H1 (cell line): ENCODE data around the gene TMEM63A. TPM values are rescaled to one million over a fixed set of nuclear protein-coding genes. Genes with fewer than 3 reads are reported as not detected.
A peak's percentile ranks its signal among the peaks of the same experiment; 100 is the strongest.

ENCODE experiments used
- CTCF ChIA-PET: fragments of 300-600 bp; sonication (Branson Sonifier 250); formaldehyde crosslinking; loops from one replicate; lab custom pipeline; 2021; ENCODE audit not compliant: partially characterized antibody; lab: Charles Lee
- POLR2A ChIA-PET: fragments of 300-600 bp; sonication (Branson Sonifier 250); formaldehyde crosslinking; loops from one replicate; lab custom pipeline; 2021; ENCODE audit warnings: inconsistent platforms; ENCODE audit not compliant: partially characterized antibody; lab: Charles Lee
- DNase-seq, 2 experiments: peaks; one replicate each; pipeline versions ENCODE4 v3.0.0 to v3.0.0-alpha.2; 2010 to 2022; ENCODE audit warnings: low spot score in 2 of 2, low read depth in 1 of 2, mixed read lengths in 1 of 2
- FAIRE-seq: peaks from 2 replicates; lab custom pipeline; 2011; peaks lifted over from hg19 to GRCh38; lab: Jason Lieb, UNC
- H2AFZ ChIP-seq: 2 replicates; pipeline ENCODE4 v1.8.1; 2012; ENCODE audit warnings: low read length, inconsistent platforms
- H2AK5ac ChIP-seq: 2 replicates; pipeline ENCODE4 v1.6.1; 2013; ENCODE audit warnings: low read depth, low read length
- H2BK120ac ChIP-seq: replicated peaks from 2 replicates; pipeline ENCODE3; 2013; ENCODE audit warnings: low read depth, low read length, inconsistent platforms
- H2BK12ac ChIP-seq: 2 replicates; pipeline ENCODE4 v1.6.1; 2013; ENCODE audit warnings: low read depth, low read length
- H2BK15ac ChIP-seq: 2 replicates; pipeline ENCODE4 v1.6.1; 2013; ENCODE audit warnings: low read length
- H2BK20ac ChIP-seq: 2 replicates; pipeline ENCODE4 v1.6.1; 2013; ENCODE audit warnings: low read length
- H2BK5ac ChIP-seq: 2 replicates; pipeline ENCODE4 v1.6.1; 2013; ENCODE audit warnings: low read depth, low read length
- H3K14ac ChIP-seq: 2 replicates; pipeline ENCODE4 v1.6.1; 2013; ENCODE audit warnings: inconsistent platforms; ENCODE audit not compliant: insufficient read length
- H3K18ac ChIP-seq: 2 replicates; pipeline ENCODE4 v1.6.1; 2013; ENCODE audit warnings: low read length; ENCODE audit errors: extremely low read depth
- H3K23ac ChIP-seq: 2 replicates; pipeline ENCODE4 v1.6.1; 2013; ENCODE audit warnings: inconsistent platforms; ENCODE audit not compliant: insufficient read length
- H3K23me2 ChIP-seq: 2 replicates; pipeline ENCODE4 v1.6.1; 2013; ENCODE audit warnings: low read depth, low read length
- H3K27ac ChIP-seq: 2 replicates; pipeline ENCODE4 v1.6.1; 2011; ENCODE audit warnings: low read depth, low read length, inconsistent platforms
- H3K27me3 ChIP-seq, 4 experiments: replicated peaks in 1 of 4; 1 replicate in 1 of 4; 2 replicates in 3 of 4; pipeline versions ENCODE4 v1.6.1 to v1.8.1; 2011 to 2013; ENCODE audit warnings: low read length in 3 of 4, mild to moderate bottlenecking in 3 of 4, inconsistent platforms in 2 of 4, mixed read lengths in 2 of 4, moderate library complexity in 1 of 4; ENCODE audit not compliant: control insufficient read depth in 3 of 4, insufficient read depth in 3 of 4; ENCODE audit errors: extremely low read depth in 1 of 4
- H3K36me3 ChIP-seq, 4 experiments: 2 replicates each; pipeline versions ENCODE4 v1.6.1 to v1.8.1; 2011 to 2013; ENCODE audit warnings: mild to moderate bottlenecking in 4 of 4, low read length in 3 of 4, moderate library complexity in 2 of 4, control low read depth in 1 of 4, inconsistent platforms in 1 of 4; ENCODE audit not compliant: insufficient read depth in 4 of 4, control insufficient read depth in 2 of 4
- H3K4ac ChIP-seq: replicated peaks from 2 replicates; pipeline ENCODE3; 2013; ENCODE audit warnings: low read length, low read depth, mixed read lengths, inconsistent platforms; ENCODE audit not compliant: insufficient read length
- H3K4me1 ChIP-seq, 4 experiments: replicated peaks in 1 of 4; 1 replicate in 1 of 4; 2 replicates in 3 of 4; pipeline versions ENCODE4 v1.6.1 to v1.8.1; 2011 to 2013; ENCODE audit warnings: low read length in 3 of 4, inconsistent platforms in 2 of 4, mixed read lengths in 1 of 4; ENCODE audit not compliant: insufficient read depth in 4 of 4, control insufficient read depth in 3 of 4
- H3K4me2 ChIP-seq, 2 experiments: 2 replicates each; pipeline versions ENCODE4 v1.6.1 to v1.8.1; 2011 to 2013; ENCODE audit warnings: low read depth in 2 of 2, low read length in 2 of 2, control low read depth in 1 of 2, inconsistent platforms in 1 of 2, mild to moderate bottlenecking in 1 of 2; ENCODE audit not compliant: insufficient read depth in 1 of 2
- H3K4me3 ChIP-seq, 4 experiments: fragments of 200-600, 300-600 bp in 1 of 4; sonication (generic), shearing (Covaris generic), sonication (Bioruptor Twin) in 1 of 4; 2 replicates each; pipeline versions ENCODE4 v1.5.1 to v1.8.1; 2011 to 2016; ENCODE audit warnings: low read length in 4 of 4, low read depth in 3 of 4, control low read depth in 2 of 4, inconsistent platforms in 2 of 4, mild to moderate bottlenecking in 2 of 4, mixed read lengths in 1 of 4, moderate library complexity in 1 of 4; ENCODE audit not compliant: insufficient read depth in 2 of 4; ENCODE audit errors: extremely low read depth in 1 of 4
- H3K56ac ChIP-seq: replicated peaks from 2 replicates; pipeline ENCODE3; 2013; ENCODE audit warnings: low read depth, mild to moderate bottlenecking, mixed read lengths, low read length, inconsistent platforms; ENCODE audit not compliant: insufficient read length
- H3K79me1 ChIP-seq: 2 replicates; pipeline ENCODE4 v1.6.1; 2013; ENCODE audit warnings: low read depth, low read length, control low read depth
- H3K79me2 ChIP-seq, 2 experiments: 2 replicates each; pipeline versions ENCODE4 v1.6.1 to v1.8.1; 2012 to 2013; ENCODE audit warnings: low read length in 2 of 2, mild to moderate bottlenecking in 2 of 2, inconsistent platforms in 1 of 2; ENCODE audit not compliant: insufficient read depth in 2 of 2, control insufficient read depth in 1 of 2
- H3K9ac ChIP-seq, 4 experiments: replicated peaks in 1 of 4; 1 replicate in 1 of 4; 2 replicates in 3 of 4; pipeline versions ENCODE4 v1.6.1 to v1.8.1; 2011 to 2013; ENCODE audit warnings: low read depth in 3 of 4, low read length in 3 of 4, control low read depth in 2 of 4, mild to moderate bottlenecking in 2 of 4, moderate library complexity in 2 of 4, inconsistent platforms in 1 of 4; ENCODE audit errors: extremely low read depth in 1 of 4
- H3K9me3 ChIP-seq, 2 experiments: 2 replicates each; pipeline versions ENCODE4 v1.6.1 to v1.8.1; 2012 to 2013; ENCODE audit warnings: mild to moderate bottlenecking in 2 of 2, moderate library complexity in 2 of 2, control low read depth in 1 of 2, inconsistent platforms in 1 of 2, low read depth in 1 of 2, low read length in 1 of 2, mixed read lengths in 1 of 2; ENCODE audit not compliant: insufficient read depth in 2 of 2
- H4K20me1 ChIP-seq, 2 experiments: replicated peaks in 1 of 2; 2 replicates each; pipeline versions ENCODE3 to v1.8.1; 2011 to 2013; ENCODE audit warnings: inconsistent platforms in 2 of 2, low read length in 2 of 2, mild to moderate bottlenecking in 1 of 2; ENCODE audit not compliant: insufficient read depth in 2 of 2, control insufficient read depth in 1 of 2
- H4K5ac ChIP-seq: 2 replicates; pipeline ENCODE4 v1.6.1; 2013; ENCODE audit warnings: low read length, low read depth, mixed read lengths, inconsistent platforms; ENCODE audit not compliant: insufficient read length
- H4K8ac ChIP-seq: 2 replicates; pipeline ENCODE4 v1.8.0; 2013; ENCODE audit warnings: mild to moderate bottlenecking, moderate library complexity, low read length, inconsistent platforms; ENCODE audit not compliant: insufficient read depth; ENCODE audit errors: extremely low read depth
- H4K91ac ChIP-seq: replicated peaks from 2 replicates; pipeline ENCODE3; 2013; ENCODE audit warnings: low read length, mixed read lengths, inconsistent platforms; ENCODE audit not compliant: insufficient read length
- CBX5 ChIP-seq: fragments of 300-800, 300-1000 bp; sonication (generic); IDR thresholded peaks from 2 replicates; pipeline ENCODE4 v1.7.1; 2016; ENCODE audit warnings: antibody characterized with exemption, low read length, low read depth
- FOSL1 ChIP-seq: IDR thresholded peaks from 2 replicates; pipeline ENCODE4 v1.6.1; 2011; ENCODE audit warnings: mild to moderate bottlenecking, low read depth, low read length, moderate library complexity; ENCODE audit not compliant: insufficient read depth
- PHF8 ChIP-seq: fragments of 200-600 bp; sonication (generic); conservative IDR thresholded peaks from 2 replicates; pipeline ENCODE4 v1.7.1; 2012; ENCODE audit warnings: low read depth, mild to moderate bottlenecking, inconsistent platforms, low read length, moderate library complexity
- POLR2A ChIP-seq, 2 experiments: IDR thresholded peaks; 1 replicate in 1 of 2; 2 replicates in 1 of 2; pipeline ENCODE4 v1.6.1; 2011; ENCODE audit warnings: low read depth in 2 of 2, low read length in 2 of 2, mild to moderate bottlenecking in 2 of 2; ENCODE audit errors: control extremely low read depth in 1 of 2
- RNF2 ChIP-seq: fragments of 200-900, 300-1000 bp; sonication (generic); IDR thresholded peaks from 2 replicates; pipeline ENCODE4 v1.7.1; 2016; ENCODE audit warnings: borderline replicate concordance, low read depth, mild to moderate bottlenecking, antibody characterized with exemption, low read length; ENCODE audit not compliant: poor library complexity, severe bottlenecking; ENCODE audit errors: missing control alignments
- SUZ12 ChIP-seq: fragments of 200-600 bp; sonication (generic); IDR thresholded peaks from 2 replicates; pipeline ENCODE4 v1.6.1; 2012; ENCODE audit warnings: mild to moderate bottlenecking, inconsistent platforms, low read length, moderate library complexity, mixed read lengths
- WGBS, 2 experiments: shearing (Covaris generic) in 1 of 2; methylation state at CpG; one replicate each; pipeline versions ENCODE4 v1.1.6 to v1.1.7; 2013 to 2015; ENCODE audit warnings: low lambda C conversion rate in 2 of 2, mixed read lengths in 2 of 2, inconsistent platforms in 1 of 2, low coverage in 1 of 2, missing lambda C conversion rate in 1 of 2; ENCODE audit not compliant: insufficient replicate concordance in 2 of 2, insufficient coverage in 1 of 2, insufficient read length in 1 of 2; ENCODE audit errors: extremely low coverage in 1 of 2, missing lambda C conversion rate in 1 of 2; 5-methylcytosine and 5-hydroxymethylcytosine counted together
- polyA plus RNA-seq, 7 experiments: library from polyadenylated mRNA; depleted of rRNA in 3 of 7; stranded (reverse) in 5 of 7; unstranded in 2 of 7; fragments of >200 nt in 5 of 7; fragments of 200-250 nt in 2 of 7; gene quantifications; 1 replicate in 5 of 7; 2 replicates in 1 of 7; 4 replicates in 1 of 7; pipeline versions ENCODE4 v1.2.1 to v1.2.3, GENCODE V29; 2011 to 2013; ENCODE audit warnings: missing spikeins in 2 of 7, mixed read lengths in 2 of 7
- total RNA-seq: library from RNA; stranded (reverse); fragmentation: NEBNext Ultra II Directional; extraction: Animal tissue kit (Norgen Biotek cat#: 25700); gene quantifications from 2 replicates; pipeline ENCODE4 v1.2.1, GENCODE V29; 2021

TMEM63A gene
- total and polyA plus RNA-seq, 2 of the 8 experiments (the other 6 are each of a cell fraction or from before 2014, with no cell fraction given): 26.1 to 55.4 TPM

GRCh38 chr1:225808136-225808535, 74.0 kb downstream of the TMEM63A start:
- Histone ChIP-seq H2BK15ac (no peak overlapping the region), H3K56ac (no peak overlapping the region), H3K4ac (no peak overlapping the region), H3K9me3 (no peaks in the 10 kb centered on the region), H2AFZ (no peak overlapping the region)
- CTCF ChIA-PET: interaction anchor here (1.1 to 8.4 kb wide), 11 partner anchors 15 to 332 kb away, joined by 3 to 50 read pairs (median 6); partner anchors contain the start of gene SRP9
- WGBS, 2 experiments: 80% methylated on average over 5 of the region's 5 CpGs; no CpG with 5 or more reads in 1 of the 2 experiments
- TF ChIP-seq RNF2: no peak
- TF ChIP-seq SUZ12: no peak
- no peak for TF ChIP-seq PHF8
- no peak for TF ChIP-seq CBX5
- no peak for TF ChIP-seq FOSL1
- no peak for TF ChIP-seq POLR2A (IDR thresholded peaks at IDR 0.05; ENCODE audit: control extremely low read depth in 1 of 2, low read depth in 2 of 2, low read length in 2 of 2)
- TF ChIP-seq, all 59 proteins: peak for 0
- H2BK12ac ChIP-seq: 0 out of 2 replicates have a peak overlapping the region, but pooled peaks have one; percentile 11
- no peak overlapping the region for H3K14ac ChIP-seq
- H2AK5ac ChIP-seq: no peak overlapping the region
- H3K79me1 ChIP-seq: 0 out of 2 replicates have a peak, but pooled peaks cover 6% of the 10 kb centered on the region
- H3K4me3 ChIP-seq: no peak overlapping the region
- no peak overlapping the region for H2BK20ac ChIP-seq
- H3K4me2 ChIP-seq: no peak overlapping the region
- no peak overlapping the region for H3K27ac ChIP-seq
- no peak overlapping the region for H2BK120ac ChIP-seq
- H3K79me2 ChIP-seq: peaks cover 0 to 9% of the 10 kb centered on the region in 2 experiments; a peak in 1 of 4 replicates
- H3K36me3 ChIP-seq: no peaks in the 10 kb centered on the region
- peaks cover 0 to 2% of the 10 kb centered on the region in 2 experiments for H4K20me1 ChIP-seq
- H4K8ac ChIP-seq: no peak overlapping the region
- H2BK5ac ChIP-seq: no peak overlapping the region
- peak in 1 of 2 experiments; percentile 32 for DNase-seq
- H3K4me1 ChIP-seq: peaks cover 4 to 11% (median 8%) of the 10 kb centered on the region in 4 experiments
- POLR2A ChIA-PET: interaction anchor here (1.3 to 13.3 kb wide), 3 partner anchors 16 to 254 kb away, joined by 4 to 166 read pairs (median 11); partner anchors contain the start of genes H3-3A and SRP9
- no peak overlapping the region for H4K5ac ChIP-seq
- peaks cover 4% of the 10 kb centered on the region; the same call in 1 of the 2 replicates for H3K23me2 ChIP-seq
- H3K23ac ChIP-seq: no peak overlapping the region
- no peak overlapping the region for H3K18ac ChIP-seq
- no peak overlapping the region for H3K9ac ChIP-seq
- no peak overlapping the region for H4K91ac ChIP-seq
- no peak for FAIRE-seq
- H3K27me3 ChIP-seq: peaks cover 0 to 4% (median 0%) of the 10 kb centered on the region in 4 experiments; a peak in 1 of 7 replicates
